Esophagus muscularis mucosa (tissue), 3 donors: Measurements from ENCODE around the gene AP4S1.

Source experiments
- CTCF ChIP-seq, 3 experiments: fragments of 200-600 bp in 2 of 3; fragments of 450-650 bp in 1 of 3; sonication (generic) in 2 of 3; IDR thresholded peaks; one replicate each; pipeline ENCODE4 v1.5.1; 2017 to 2019; ENCODE audit warnings: antibody characterized with exemption in 3 of 3, mild to moderate bottlenecking in 2 of 3, moderate library complexity in 1 of 3
- POLR2A ChIP-seq: fragments of 450-650 bp; IDR thresholded peaks from one replicate; pipeline ENCODE4 v1.6.1; 2017; ENCODE audit warnings: antibody characterized with exemption, moderate library complexity, mild to moderate bottlenecking, low read depth

GRCh38 chr14:31071151-31071550 lies 45.7 kb downstream of the AP4S1 start:
- TF ChIP-seq CTCF (IDR thresholded peaks at IDR 0.05) (no peak), POLR2A (no peak)
